GM12865 (cell line): ENCODE measurements around the gene KCNJ6.

ENCODE experiments used
- DNase-seq: peaks from one replicate; pipeline ENCODE4 v3.0.0; 2010; ENCODE audit warnings: low read depth
- H3K4me3 ChIP-seq: 2 replicates; pipeline ENCODE4 v1.5.1; 2011; ENCODE audit warnings: mild to moderate bottlenecking, low read depth, low read length, control low read depth
- CTCF ChIP-seq: IDR thresholded peaks from 2 replicates; pipeline ENCODE4 v1.5.1; 2011; ENCODE audit warnings: low read length, control low read depth, low read depth, inconsistent platforms; ENCODE audit not compliant: insufficient read depth; ENCODE audit errors: missing control alignments

Gene KCNJ6

GRCh38 chr21:37828991-37829390 is 87.3 kb downstream of the KCNJ6 start:
- no peak overlapping the region for H3K4me3 ChIP-seq
- DNase-seq = no peak

DNA sequence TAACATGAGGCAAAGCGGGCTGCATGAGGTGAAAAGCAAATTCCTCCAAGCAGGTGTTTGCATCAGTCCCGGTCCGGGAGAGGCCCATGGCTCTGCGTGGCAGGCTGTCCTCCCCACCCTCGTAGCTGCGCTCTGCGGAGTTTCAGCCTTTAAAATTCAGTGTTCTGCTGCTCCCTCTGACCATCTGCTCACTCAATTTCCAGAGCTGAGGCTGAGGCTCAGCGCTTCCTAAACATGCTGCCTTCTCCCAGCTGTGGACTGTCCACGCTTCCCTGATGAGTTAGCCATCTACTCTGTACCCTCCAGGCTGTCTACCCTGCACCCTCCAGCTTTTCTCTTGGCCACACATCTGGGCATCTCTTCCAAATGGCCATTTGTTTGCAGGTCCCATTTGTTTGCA is 87.7 kb downstream of the KCNJ6 start:
- H3K4me3 ChIP-seq = no peak overlapping the region
- DNase-seq = no peak
- no peak for TF ChIP-seq CTCF

More at GRCh38 chr21:37828991-37829390, 87.3 kb downstream of the KCNJ6 start:
- no peak for TF ChIP-seq CTCF

DNA sequence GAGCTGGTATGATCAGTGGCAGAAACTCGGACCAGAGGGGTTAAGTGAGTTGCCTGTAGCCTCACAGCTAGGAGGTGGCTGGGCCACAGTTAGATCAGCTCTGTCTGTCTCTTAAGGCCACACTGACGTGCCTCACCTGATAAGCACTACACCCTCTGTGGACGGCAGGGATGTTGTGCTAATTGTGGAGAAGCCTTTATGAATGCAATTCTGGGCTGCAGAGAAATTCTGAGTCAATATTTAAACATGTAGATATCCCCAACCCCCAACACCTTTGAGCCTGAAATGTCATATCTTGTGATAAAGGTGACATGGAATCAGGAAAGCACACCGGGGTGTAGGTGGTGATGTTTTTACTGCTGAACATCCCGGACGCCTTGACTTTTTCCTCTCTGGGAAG is 88.3 kb downstream of the KCNJ6 start:
- no peak overlapping the region for H3K4me3 ChIP-seq
- no peak for DNase-seq
- TF ChIP-seq CTCF = no peak

DNA sequence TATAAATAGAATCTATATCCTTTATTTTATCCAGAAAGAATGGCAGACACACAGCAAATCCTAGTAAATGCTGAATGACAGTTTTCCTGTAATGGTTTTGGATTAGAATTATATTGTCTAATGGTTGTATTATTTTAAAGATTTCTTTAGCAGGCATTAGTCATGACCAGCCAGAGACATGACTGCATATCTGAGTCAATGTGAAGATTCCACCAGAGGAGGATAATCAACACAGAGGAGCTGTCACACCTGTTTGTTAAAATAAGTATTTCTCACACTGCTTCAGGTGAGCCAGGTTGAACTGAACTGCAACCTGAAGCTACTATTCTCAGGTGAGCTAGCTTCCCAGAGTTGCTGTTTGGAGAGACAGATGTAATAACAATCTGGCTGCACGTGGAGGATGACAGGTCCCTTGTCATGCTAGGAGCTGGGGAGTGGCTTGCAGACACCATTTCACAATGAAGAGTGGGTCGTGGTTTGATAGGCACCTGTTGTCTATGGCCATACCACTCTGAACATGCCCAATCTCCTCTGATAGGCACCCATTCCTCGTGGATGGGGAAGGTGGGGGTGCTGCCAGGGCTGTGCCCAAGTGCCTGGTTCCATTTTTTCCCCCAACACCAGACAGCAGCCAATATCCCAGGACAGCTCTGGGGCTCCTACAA is 94.3 kb downstream of the KCNJ6 start:
- H3K4me3 ChIP-seq = no peak overlapping the region
- DNase-seq = no peak
- TF ChIP-seq CTCF = no peak

GRCh38 chr21:37821092-37821491 is 95.2 kb downstream of the KCNJ6 start:
- H3K4me3 ChIP-seq = no peak overlapping the region
- DNase-seq = no peak
- no peak for TF ChIP-seq CTCF

DNA sequence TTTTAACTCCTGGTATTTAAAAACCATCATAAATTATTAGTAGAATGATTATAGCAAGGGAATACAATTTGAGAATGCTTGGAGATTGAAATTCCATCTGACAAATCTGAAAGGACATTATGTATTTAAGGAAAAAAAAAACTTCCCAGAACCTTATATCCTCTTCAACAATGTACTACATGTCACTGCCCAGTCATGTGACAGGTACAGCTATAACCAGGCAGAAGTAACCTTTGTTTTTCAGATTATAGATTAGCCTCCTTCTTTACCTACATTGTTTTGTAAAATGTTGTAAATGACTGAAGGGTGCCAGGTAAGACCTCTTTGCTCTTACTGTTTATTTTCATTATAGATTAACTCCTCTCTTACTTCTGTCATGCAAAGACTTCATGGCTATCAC is 96.9 kb downstream of the KCNJ6 start:
- no peak for TF ChIP-seq CTCF
- DNase-seq = no peak
- H3K4me3 ChIP-seq = no peak overlapping the region

- TF ChIP-seq CTCF = no peak
- DNase-seq = no peak
- H3K4me3 ChIP-seq = no peak overlapping the region
These were observed 99.0 kb downstream of the KCNJ6 start for GRCh38 chr21:37817242-37817641.
